ENCODE data around the gene GKN1.
"Not testable (repeated sequence)": the region's sequence is repeated elsewhere in the genome, so short reads cannot be mapped to it uniquely, and the experiment has no call there.

The GKN1 gene

DNA sequence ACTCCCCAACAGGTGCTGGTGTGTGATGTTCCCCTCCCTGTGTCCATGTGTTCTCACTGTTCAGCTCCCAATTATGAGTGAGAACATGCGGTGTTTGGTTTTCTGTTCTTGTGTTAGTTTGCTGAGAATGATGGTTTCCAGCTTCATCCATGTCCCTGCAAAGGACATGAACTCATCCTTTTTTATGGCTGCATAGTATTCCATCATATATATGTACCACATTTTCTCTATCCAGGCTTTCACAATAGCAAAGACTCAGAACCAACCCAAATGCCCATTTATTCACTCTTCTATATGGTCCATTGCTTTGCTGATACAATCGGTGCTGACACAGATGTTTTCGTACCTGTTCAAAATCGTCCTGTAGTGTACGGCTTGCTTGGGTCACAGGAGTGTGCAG, 19.0 kb upstream of the GKN1 start:
- not testable (repeated sequence) for FAIRE-seq

DNA sequence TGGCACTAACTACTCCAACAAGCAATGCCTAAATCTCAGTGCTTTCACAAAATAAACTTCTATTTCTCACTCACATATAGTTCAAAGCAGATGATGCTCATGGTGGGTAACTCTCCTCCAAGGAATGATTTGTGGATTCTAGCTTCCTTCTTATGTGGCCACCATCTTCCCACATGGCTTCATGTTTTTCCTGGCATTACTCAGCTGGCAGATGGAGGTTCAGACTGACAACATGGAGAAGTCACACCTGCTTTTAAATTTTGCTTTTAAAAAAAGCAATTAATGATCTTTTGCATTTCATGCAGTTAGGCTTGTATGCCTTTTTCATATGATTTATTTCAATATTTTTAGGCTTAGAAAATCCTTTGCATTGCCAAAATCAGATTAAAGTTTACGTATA, 15.4 kb upstream of the GKN1 start:
- DNase-seq (ENCODE audit: insufficient read length, low spot score) (no peak), FAIRE-seq (no peak)

More for the DNA sequence above, 19.0 kb upstream of the GKN1 start:
- not testable (repeated sequence) for DNase-seq (ENCODE audit: insufficient read length, low spot score)

DNA sequence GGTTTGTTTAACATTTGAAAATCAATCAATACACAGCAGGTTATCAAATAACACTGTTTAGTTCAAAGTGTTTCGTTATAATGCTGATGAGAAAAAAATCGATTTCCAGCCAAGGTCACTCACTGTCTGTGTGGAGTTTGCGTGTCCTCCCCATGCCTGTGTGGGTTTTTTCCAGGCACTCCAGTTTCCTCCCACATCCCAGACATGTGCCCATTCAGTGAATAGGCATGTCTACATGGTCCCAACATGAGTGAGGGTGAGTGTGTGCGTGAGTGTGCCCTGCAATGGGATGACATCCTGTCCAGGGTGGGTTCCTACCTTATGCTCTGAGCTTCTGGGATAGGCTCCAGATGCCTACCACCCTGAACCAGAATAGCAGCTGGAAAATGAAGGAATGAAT, 13.1 kb upstream of the GKN1 start:
- DNase-seq (ENCODE audit: insufficient read length, low spot score): no peak
- FAIRE-seq: peak; percentile 70

GRCh38 chr2:68964282-68964681, 10.2 kb upstream of the GKN1 start:
- DNase-seq (ENCODE audit: insufficient read length, low spot score): no peak

GRCh38 chr2:68968221-68968620, 6.2 kb upstream of the GKN1 start:
- no peak for FAIRE-seq
- no peak for DNase-seq (ENCODE audit: insufficient read length, low spot score)

More at GRCh38 chr2:68964282-68964681, 10.2 kb upstream of the GKN1 start:
- no peak for FAIRE-seq

- no peak for DNase-seq (ENCODE audit: insufficient read length, low spot score)
- no peak for FAIRE-seq
Observed at GRCh38 chr2:68969736-68970490, 4.5 kb upstream of the GKN1 start.

- no peak for DNase-seq (ENCODE audit: insufficient read length, low spot score)
- FAIRE-seq: no peak
Observed at GRCh38 chr2:68970566-68971265, 3.7 kb upstream of the GKN1 start.

DNA sequence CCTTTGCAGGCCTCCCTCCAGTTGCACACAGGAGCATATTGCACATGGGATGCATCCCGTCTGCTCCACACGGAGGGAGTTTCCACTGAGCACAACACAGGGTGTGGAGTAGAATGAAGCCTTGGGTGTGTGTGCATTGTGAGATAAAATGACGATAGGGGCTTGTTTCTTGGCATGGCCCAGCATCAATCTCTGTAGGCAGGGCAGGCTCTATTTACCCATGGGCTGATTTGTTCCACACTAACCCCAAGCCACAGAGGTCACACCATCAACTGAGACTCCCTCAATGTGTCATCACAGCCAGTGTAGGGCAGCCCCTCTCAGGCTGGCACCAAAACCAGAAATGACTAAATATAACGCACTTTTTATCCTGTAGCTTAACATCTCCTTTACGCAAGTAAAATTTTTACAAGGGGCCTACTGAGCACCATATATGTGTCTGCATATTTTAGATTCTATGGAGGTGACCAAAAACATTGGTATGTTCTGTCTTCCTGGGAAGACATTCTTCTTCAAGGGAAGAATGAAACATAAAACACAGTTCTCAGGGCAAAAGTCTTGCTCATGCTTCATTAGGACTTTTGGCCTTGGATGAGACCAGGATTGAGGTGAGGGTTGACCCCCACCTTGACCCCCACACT, 2.7 kb upstream of the GKN1 start:
- DNase-seq (ENCODE audit: insufficient read length, low spot score): peak; percentile 66
- FAIRE-seq: peak; percentile 77

DNA sequence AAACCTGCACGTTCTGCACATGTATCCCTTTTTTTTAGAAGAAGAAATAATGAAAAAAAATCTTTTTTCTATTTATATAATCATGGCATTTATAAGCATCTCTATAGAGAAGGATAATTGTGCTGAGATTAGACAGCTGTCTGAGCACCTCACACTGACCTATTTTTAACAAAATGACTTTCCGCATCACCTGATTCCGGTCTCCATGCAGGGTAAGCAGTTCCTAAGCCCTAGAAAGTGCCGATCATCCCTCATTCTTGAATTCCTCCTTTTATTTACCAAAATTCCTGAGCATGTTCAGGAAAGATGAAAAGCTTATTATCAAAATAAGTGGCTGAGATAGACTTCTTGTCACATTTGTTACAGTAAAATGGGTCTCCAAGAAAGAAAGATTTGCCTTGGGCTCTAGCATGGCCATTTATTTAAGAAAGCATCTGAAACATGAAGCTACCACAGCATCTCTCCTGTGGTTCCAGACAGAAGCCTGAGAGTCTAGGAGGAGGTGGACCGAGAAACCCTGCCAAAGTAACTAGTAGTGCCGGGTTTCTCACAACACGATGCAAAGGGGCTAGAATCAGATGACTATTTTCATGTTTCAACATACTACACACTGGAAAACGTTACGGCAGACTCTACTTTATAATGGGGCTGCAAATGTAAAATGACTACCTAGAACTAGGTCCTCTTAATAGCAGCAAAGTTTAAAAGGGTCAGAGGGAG, 670 bp downstream of the GKN1 start:
- FAIRE-seq (no peak), DNase-seq (ENCODE audit: insufficient read length, low spot score) (no peak)

DNA sequence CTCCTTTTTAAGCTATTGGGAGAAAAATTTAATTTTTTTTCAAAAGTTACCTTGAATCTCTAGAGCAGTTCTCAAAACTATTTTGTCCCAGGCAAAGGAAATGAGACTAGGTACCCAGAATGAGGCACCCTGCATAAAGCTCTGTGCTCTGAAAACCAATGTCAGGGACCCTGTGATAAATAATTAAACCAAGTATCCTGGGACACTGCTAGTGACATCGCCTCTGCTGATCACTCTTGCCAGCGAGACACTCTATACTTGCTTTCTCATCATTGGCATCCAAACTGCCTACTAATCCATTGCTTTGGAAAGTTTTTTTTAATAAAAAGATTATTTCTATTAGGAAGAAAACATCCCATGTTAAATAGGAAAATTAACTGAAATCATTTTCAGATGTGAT, 1.4 kb downstream of the GKN1 start:
- FAIRE-seq: no peak
- no peak for DNase-seq (ENCODE audit: insufficient read length, low spot score)

- FAIRE-seq (peak; percentile 4), DNase-seq (ENCODE audit: insufficient read length, low spot score) (no peak)
Observed at GRCh38 chr2:68977453-68977852, 3.0 kb downstream of the GKN1 start.

- DNase-seq (ENCODE audit: insufficient read length, low spot score) (no peak), FAIRE-seq (no peak)
Observed at GRCh38 chr2:68978098-68978497, 3.7 kb downstream of the GKN1 start.

- FAIRE-seq (no peak), DNase-seq (ENCODE audit: insufficient read length, low spot score) (no peak)
Observed at GRCh38 chr2:68980956-68981355, 6.5 kb downstream of the GKN1 start.

DNA sequence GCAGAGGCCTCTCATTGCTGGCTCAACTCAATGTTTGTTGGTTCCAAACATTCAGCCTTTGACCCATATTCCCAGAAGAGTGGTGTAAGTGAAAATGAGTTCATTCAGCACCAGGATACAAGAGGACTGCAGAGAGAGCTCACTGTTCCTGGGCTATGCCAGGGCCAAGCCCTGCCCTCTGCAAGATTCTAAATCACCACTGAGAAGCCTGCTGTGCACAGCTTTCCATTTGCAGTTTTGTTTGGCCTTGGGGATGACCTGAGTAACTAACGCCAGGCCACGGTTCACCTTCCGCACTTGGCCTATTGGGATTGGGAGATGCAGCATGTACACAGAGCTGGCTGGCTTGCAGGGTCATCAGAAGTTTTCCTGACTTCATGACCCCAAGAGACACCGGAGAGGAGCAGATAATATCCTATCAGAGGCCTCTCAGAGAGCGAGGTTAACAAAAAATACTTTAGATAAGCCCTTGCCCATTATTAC, 12.6 kb downstream of the GKN1 start:
- DNase-seq (ENCODE audit: insufficient read length, low spot score) (no peak), FAIRE-seq (no peak)

DNA sequence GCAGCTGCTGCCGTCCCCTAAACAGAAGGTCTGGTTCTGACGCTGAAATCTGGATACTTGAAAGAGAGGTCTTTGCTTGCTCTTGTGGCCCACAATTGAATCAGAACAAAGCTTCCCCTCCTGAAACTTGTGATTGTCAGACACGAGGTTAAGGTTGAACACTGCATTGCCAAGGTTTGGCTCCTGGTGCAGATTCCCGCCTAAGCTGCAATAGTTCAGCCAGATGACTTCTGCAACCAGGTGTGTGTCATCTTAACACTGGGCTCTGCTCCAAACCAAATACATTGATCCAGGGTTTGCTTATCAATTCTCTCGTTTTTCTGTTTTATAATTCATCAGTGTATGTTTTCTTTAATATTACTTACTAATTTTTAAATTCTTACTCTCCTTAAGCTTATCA, 14.6 kb downstream of the GKN1 start:
- no peak for DNase-seq (ENCODE audit: insufficient read length, low spot score)
- FAIRE-seq: no peak

DNA sequence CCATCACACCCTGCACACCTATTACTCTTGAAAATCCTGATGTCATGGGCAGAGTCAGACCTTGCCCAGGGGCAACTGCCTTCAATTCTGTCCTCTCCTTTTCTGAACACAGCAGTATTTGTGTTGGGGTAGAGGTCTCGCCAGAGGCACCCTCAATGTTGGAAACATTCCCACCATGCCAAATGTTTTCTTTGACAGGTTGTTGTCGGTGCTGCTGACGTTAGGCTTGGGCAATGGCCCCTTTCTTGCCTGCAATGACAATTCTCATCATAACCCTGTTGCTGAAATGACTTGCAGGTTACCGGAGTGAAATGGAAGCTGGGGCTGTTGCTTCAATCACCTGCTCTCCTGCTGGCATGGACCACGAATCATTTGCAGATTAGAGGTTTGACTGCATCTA, 17.9 kb downstream of the GKN1 start:
- no peak for DNase-seq (ENCODE audit: insufficient read length, low spot score)
- peak; percentile 20 for FAIRE-seq

DNA sequence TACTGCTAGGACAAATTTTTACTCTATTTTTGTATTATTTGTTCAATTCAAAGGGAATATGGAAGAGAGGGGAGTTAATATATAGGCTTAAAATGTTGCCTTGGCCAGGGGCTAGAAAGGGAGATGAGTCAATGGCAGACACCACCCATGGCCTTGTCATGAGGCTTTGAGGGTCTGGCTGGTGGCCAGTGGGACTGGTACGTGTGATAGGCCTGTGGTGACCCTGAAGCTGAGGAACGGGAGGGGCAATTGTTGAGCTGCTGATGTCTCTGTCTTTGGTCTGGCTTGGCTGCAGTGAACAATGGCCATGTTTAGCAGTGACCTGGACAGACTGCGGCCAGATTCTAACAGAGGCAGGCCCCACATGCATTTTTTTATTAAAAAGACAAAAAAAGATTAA, 18.5 kb downstream of the GKN1 start:
- DNase-seq (ENCODE audit: insufficient read length, low spot score) (no peak), FAIRE-seq (no peak)

GRCh38 chr2:68993660-68994059, 19.2 kb downstream of the GKN1 start:
- FAIRE-seq: no peak
- DNase-seq (ENCODE audit: insufficient read length, low spot score): no peak

- DNase-seq (ENCODE audit: insufficient read length, low spot score) (no peak), FAIRE-seq (no peak)
Observed at GRCh38 chr2:68994864-68995263, 20.4 kb downstream of the GKN1 start.

DNA sequence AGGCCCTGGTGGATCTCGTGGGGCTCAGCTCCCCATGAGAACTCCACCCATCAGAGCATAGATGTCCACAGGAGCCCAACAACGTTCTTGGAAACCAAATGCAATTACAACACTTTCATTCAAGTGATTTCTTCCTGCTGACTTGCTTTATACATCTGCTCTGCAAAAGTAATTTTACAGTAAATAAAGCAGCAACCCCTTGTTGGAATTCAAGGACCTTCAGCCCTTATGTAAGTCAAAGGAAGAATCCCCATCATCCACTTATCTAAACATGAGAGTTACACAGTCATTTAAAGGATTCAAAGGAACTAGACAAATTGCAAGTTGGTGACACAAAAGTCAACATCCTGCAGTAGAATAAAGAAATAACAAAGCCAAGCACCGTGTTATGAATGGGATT, 21.5 kb downstream of the GKN1 start:
- no peak for DNase-seq (ENCODE audit: insufficient read length, low spot score)
- no peak for FAIRE-seq

- no peak for DNase-seq (ENCODE audit: insufficient read length, low spot score)
- no peak for FAIRE-seq
Observed at GRCh38 chr2:68997401-68997800, 23.0 kb downstream of the GKN1 start.
